Stomach (tissue), 4 donors: Measurements from ENCODE around the gene ZC3H12C.

Source experiments
- CTCF ChIP-seq, 7 experiments: fragments of 450-650 bp in 4 of 7; fragments of 200-600 bp in 3 of 7; sonication (generic) in 3 of 7; IDR thresholded peaks; one replicate each; pipeline ENCODE4 v1.5.1; 2016 to 2019; ENCODE audit warnings: antibody characterized with exemption in 7 of 7, control low read depth in 2 of 7, mild to moderate bottlenecking in 1 of 7
- EP300 ChIP-seq: sonication (generic); formaldehyde crosslinking; IDR thresholded peaks from one replicate; pipeline ENCODE4 v1.6.1; 2017; ENCODE audit warnings: antibody characterized with exemption
- POLR2A ChIP-seq, 4 donors: fragments of 450-650 bp; IDR thresholded peaks; one replicate each; pipeline ENCODE4 v1.6.1; 2016; ENCODE audit warnings: antibody characterized with exemption in 4 of 4, control low read depth in 2 of 4, mild to moderate bottlenecking in 1 of 4, moderate library complexity in 1 of 4

GRCh38 chr11:110156503-110156902 is 63.3 kb downstream of the ZC3H12C start:
- no peak for TF ChIP-seq POLR2A (IDR thresholded peaks at IDR 0.05)
- TF ChIP-seq CTCF (IDR thresholded peaks at IDR 0.05): no peak
- no peak for TF ChIP-seq EP300
